CD4-positive, alpha-beta T cell (primary cell): ENCODE results near the gene KIAA0825. TPM values are rescaled to one million over a fixed set of nuclear protein-coding genes. Genes with fewer than 3 reads are reported as not detected.

Source experiments
- ATAC-seq: fragments of 200-7000 bp; cut with Tn5 transposase; one replicate; pipeline ENCODE4 v1.10.0; 2022; ENCODE audit warnings: mild to moderate bottlenecking; ENCODE audit not compliant: poor library complexity
- CTCF ChIA-PET: fragments of 350-600 bp; sonication (Branson Sonifier 250); formaldehyde crosslinking; loops from one replicate; lab custom pipeline; 2021; ENCODE audit warnings: antibody characterized with exemption, inconsistent platforms; lab: Charles Lee
- POLR2A ChIA-PET: fragments of 350-600 bp; sonication (Branson Sonifier 250); formaldehyde crosslinking; loops from one replicate; lab custom pipeline; 2021; ENCODE audit warnings: antibody characterized with exemption, inconsistent platforms; lab: Charles Lee
- DNase-seq, 14 experiments: peaks; one replicate each; pipeline ENCODE4 v3.0.0-alpha.2; 2013 to 2020; ENCODE audit warnings: mixed read lengths in 2 of 14
- H3K27ac ChIP-seq, 2 donors: one replicate each; pipeline versions ENCODE4 v1.5.1 to v1.7.0; 2013; ENCODE audit warnings: low read length in 2 of 2, low read depth in 1 of 2, mild to moderate bottlenecking in 1 of 2
- H3K27me3 ChIP-seq, 2 experiments: 1 replicate in 1 of 2; 2 replicates in 1 of 2; pipeline versions ENCODE4 v1.6.1 to v1.7.0; 2013; ENCODE audit warnings: low read length in 2 of 2, control low read depth in 1 of 2, mild to moderate bottlenecking in 1 of 2, moderate library complexity in 1 of 2; ENCODE audit not compliant: insufficient read depth in 2 of 2, control insufficient read depth in 1 of 2
- H3K36me3 ChIP-seq: one replicate; pipeline ENCODE4 v1.6.1; 2013; ENCODE audit warnings: low read length, control low read depth; ENCODE audit not compliant: insufficient read depth
- H3K4me1 ChIP-seq: one replicate; pipeline ENCODE4 v1.6.1; 2013; ENCODE audit warnings: low read length, control low read depth; ENCODE audit not compliant: insufficient read depth
- H3K4me3 ChIP-seq: one replicate; pipeline ENCODE4 v1.5.1; 2013; ENCODE audit warnings: mild to moderate bottlenecking, low read length, moderate library complexity
- H3K9me3 ChIP-seq, 2 experiments: 1 replicate in 1 of 2; 2 replicates in 1 of 2; pipeline versions ENCODE4 v1.6.1 to v1.7.0; 2013; ENCODE audit warnings: low read length in 2 of 2, mild to moderate bottlenecking in 2 of 2, control low read depth in 1 of 2, moderate library complexity in 1 of 2; ENCODE audit not compliant: control insufficient read depth in 1 of 2, insufficient read depth in 1 of 2
- H3K27ac Mint-ChIP-seq: one replicate; pipeline ENCODE4 v1.8.0; 2020; ENCODE audit warnings: mixed read lengths
- H3K27me3 Mint-ChIP-seq: one replicate; pipeline ENCODE4 v1.8.0; 2021; ENCODE audit warnings: mixed read lengths
- H3K36me3 Mint-ChIP-seq: one replicate; pipeline ENCODE4 v1.8.0; 2021; ENCODE audit warnings: low read depth, mixed read lengths
- H3K4me1 Mint-ChIP-seq: one replicate; pipeline ENCODE4 v1.8.0; 2021; ENCODE audit warnings: low read depth, mixed read lengths
- H3K4me3 Mint-ChIP-seq: one replicate; pipeline ENCODE4 v1.8.0; 2020; ENCODE audit warnings: mild to moderate bottlenecking, mixed read lengths
- H3K9me3 Mint-ChIP-seq: one replicate; pipeline ENCODE4 v1.8.0; 2020; ENCODE audit warnings: mixed read lengths
- CTCF ChIP-seq: fragments of 200-600 bp; IDR thresholded peaks from one replicate; pipeline ENCODE4 v1.8.0; 2022; ENCODE audit warnings: antibody characterized with exemption, mild to moderate bottlenecking
- intact Hi-C, 2 experiments: fragments of 100-400 bp; cut with DNase I in 1 of 2; cut with micrococcal nuclease in 1 of 2; formaldehyde crosslinking; loops; one replicate each; pipeline versions ENCODE4 v1.15.1 to v1.9.0; 2023 to 2025; cut with DNase I, micrococcal nuclease
- total RNA-seq, 174 experiments: library from RNA in 2 of 174; stranded (reverse) in 2 of 174; gene quantifications; one replicate each; pipeline ENCODE4 v1.2.3 and lab custom pipeline; 2021 to 2026

The KIAA0825 gene
- total RNA-seq, 2 experiments from 2014 or later: 1.5 to 1.6 TPM

- ChIA-PET POLR2A (no interaction called here), CTCF (no interaction called here)
- H3K9me3 Mint-ChIP-seq: no peaks in the 10 kb centered on the region
- no peak overlapping the region for H3K27ac ChIP-seq
- DNase-seq: no peak
- no peak for TF ChIP-seq CTCF
- no peak overlapping the region for H3K4me3 Mint-ChIP-seq
- no peak overlapping the region for H3K4me3 ChIP-seq
- no peaks in the 10 kb centered on the region for H3K27me3 ChIP-seq
- H3K36me3 ChIP-seq: no peaks in the 10 kb centered on the region
- no peaks in the 10 kb centered on the region for H3K9me3 ChIP-seq
- no peaks in the 10 kb centered on the region for H3K4me1 Mint-ChIP-seq
- no peaks in the 10 kb centered on the region for H3K4me1 ChIP-seq
- H3K27me3 Mint-ChIP-seq: no peaks in the 10 kb centered on the region
- no peak for ATAC-seq
- no peaks in the 10 kb centered on the region for H3K36me3 Mint-ChIP-seq
- intact Hi-C loops: no loop called here
- no peak overlapping the region for H3K27ac Mint-ChIP-seq
These were observed 158.5 kb downstream of the KIAA0825 start for GRCh38 chr5:94459915-94460314.

- Mint-ChIP-seq H3K9me3 (no peaks in the 10 kb centered on the region), H3K4me1 (no peaks in the 10 kb centered on the region), H3K36me3 (no peaks in the 10 kb centered on the region), H3K4me3 (no peak overlapping the region), H3K27me3 (no peaks in the 10 kb centered on the region), H3K27ac (no peak overlapping the region)
- Histone ChIP-seq H3K4me1 (no peaks in the 10 kb centered on the region), H3K27me3 (no peaks in the 10 kb centered on the region), H3K4me3 (no peak overlapping the region), H3K27ac (no peak overlapping the region), H3K9me3 (no peaks in the 10 kb centered on the region), H3K36me3 (no peaks in the 10 kb centered on the region)
- ATAC-seq (no peak), DNase-seq (no peak)
- CTCF ChIA-PET: no interaction called here
- POLR2A ChIA-PET: no interaction called here
- intact Hi-C loops: no loop called here
- TF ChIP-seq CTCF: no peak
These were observed 160.6 kb downstream of the KIAA0825 start for GRCh38 chr5:94457788-94458187.

- Histone ChIP-seq H3K4me3 (no peak overlapping the region), H3K27me3 (no peaks in the 10 kb centered on the region), H3K4me1 (no peaks in the 10 kb centered on the region), H3K27ac (no peak overlapping the region), H3K9me3 (no peaks in the 10 kb centered on the region), H3K36me3 (no peaks in the 10 kb centered on the region)
- Mint-ChIP-seq H3K27ac (no peak overlapping the region), H3K4me1 (no peaks in the 10 kb centered on the region), H3K36me3 (no peaks in the 10 kb centered on the region), H3K4me3 (no peak overlapping the region), H3K9me3 (no peaks in the 10 kb centered on the region), H3K27me3 (no peaks in the 10 kb centered on the region)
- no peak for DNase-seq
- ATAC-seq: no peak
- CTCF ChIA-PET: no interaction called here
- TF ChIP-seq CTCF: no peak
- intact Hi-C loops: no loop called here
- POLR2A ChIA-PET: no interaction called here
These were observed 172.7 kb downstream of the KIAA0825 start for GRCh38 chr5:94445726-94446125.
